ENCODE data around the gene TIAM2.

Gene TIAM2

GRCh38 chr6:155207223-155207622 lies 212.1 kb downstream of the TIAM2 start:
- Histone ChIP-seq H3K4me2 (ENCODE audit: insufficient read depth, low read length) (no peak overlapping the region), H3K36me3 (ENCODE audit: insufficient read depth, low read length) (no peaks in the 10 kb centered on the region), H3K27ac (ENCODE audit: low read length) (no peak overlapping the region), H3K9me3 (ENCODE audit: insufficient read depth, low read length, severe bottlenecking) (no peaks in the 10 kb centered on the region), H3K9ac (ENCODE audit: low read depth, low read length) (no peak overlapping the region), H3K27me3 (ENCODE audit: insufficient read depth, low read length, poor library complexity) (peaks cover 5% of the 10 kb centered on the region), H2AFZ (ENCODE audit: low read depth, low read length) (no peak overlapping the region), H3K4me3 (ENCODE audit: low read depth in 1 of 2, low read length in 2 of 2) (no peak overlapping the region), H3K79me2 (ENCODE audit: insufficient read depth, low read length) (no peaks in the 10 kb centered on the region), H3K4me1 (ENCODE audit: insufficient read depth, low read length) (no peaks in the 10 kb centered on the region), H4K20me1 (ENCODE audit: insufficient read depth, low read length) (no peaks in the 10 kb centered on the region)
- TF ChIP-seq CTCF (IDR thresholded peaks at IDR 0.05; ENCODE audit: borderline replicate concordance, extremely low read depth, low read length, poor library complexity, severe bottlenecking) (no peak), EZH2 (IDR thresholded peaks at IDR 0.05; ENCODE audit: borderline replicate concordance, low read depth, low read length, severe bottlenecking) (no peak)
- ATAC-seq (ENCODE audit: insufficient read depth, low read depth) (no peak), DNase-seq (no peak)

- Histone ChIP-seq H3K4me2 (ENCODE audit: insufficient read depth, low read length) (no peak overlapping the region), H2AFZ (ENCODE audit: low read depth, low read length) (no peak overlapping the region), H3K27me3 (ENCODE audit: insufficient read depth, low read length, poor library complexity) (peaks cover 2% of the 10 kb centered on the region), H3K4me3 (ENCODE audit: low read depth in 1 of 2, low read length in 2 of 2) (no peak overlapping the region), H3K9ac (ENCODE audit: low read depth, low read length) (no peak overlapping the region), H3K36me3 (ENCODE audit: insufficient read depth, low read length) (no peaks in the 10 kb centered on the region), H3K4me1 (ENCODE audit: insufficient read depth, low read length) (no peaks in the 10 kb centered on the region), H3K79me2 (ENCODE audit: insufficient read depth, low read length) (no peaks in the 10 kb centered on the region), H4K20me1 (ENCODE audit: insufficient read depth, low read length) (no peaks in the 10 kb centered on the region), H3K27ac (ENCODE audit: low read length) (no peak overlapping the region), H3K9me3 (ENCODE audit: insufficient read depth, low read length, severe bottlenecking) (no peaks in the 10 kb centered on the region)
- ATAC-seq (ENCODE audit: insufficient read depth, low read depth) (no peak), DNase-seq (no peak)
- TF ChIP-seq EZH2 (IDR thresholded peaks at IDR 0.05; ENCODE audit: borderline replicate concordance, low read depth, low read length, severe bottlenecking): no peak
- TF ChIP-seq CTCF (IDR thresholded peaks at IDR 0.05; ENCODE audit: borderline replicate concordance, extremely low read depth, low read length, poor library complexity, severe bottlenecking): no peak
Observed at GRCh38 chr6:155212106-155212505, 217.0 kb downstream of the TIAM2 start.

GRCh38 chr6:155212616-155213380 lies 217.7 kb downstream of the TIAM2 start:
- no peak overlapping the region for H2AFZ ChIP-seq (ENCODE audit: low read depth, low read length)
- no peak overlapping the region for H3K27ac ChIP-seq (ENCODE audit: low read length)
- no peak for DNase-seq
- no peaks in the 10 kb centered on the region for H3K79me2 ChIP-seq (ENCODE audit: insufficient read depth, low read length)
- no peaks in the 10 kb centered on the region for H3K4me1 ChIP-seq (ENCODE audit: insufficient read depth, low read length)
- no peak for ATAC-seq (ENCODE audit: insufficient read depth, low read depth)
- H4K20me1 ChIP-seq (ENCODE audit: insufficient read depth, low read length): no peaks in the 10 kb centered on the region
- H3K4me3 ChIP-seq (ENCODE audit: low read depth in 1 of 2, low read length in 2 of 2): no peak overlapping the region
- no peak overlapping the region for H3K4me2 ChIP-seq (ENCODE audit: insufficient read depth, low read length)
- no peaks in the 10 kb centered on the region for H3K27me3 ChIP-seq (ENCODE audit: insufficient read depth, low read length, poor library complexity)
- no peak for TF ChIP-seq CTCF (IDR thresholded peaks at IDR 0.05; ENCODE audit: borderline replicate concordance, extremely low read depth, low read length, poor library complexity, severe bottlenecking)
- no peak for TF ChIP-seq EZH2 (IDR thresholded peaks at IDR 0.05; ENCODE audit: borderline replicate concordance, low read depth, low read length, severe bottlenecking)
- H3K9me3 ChIP-seq (ENCODE audit: insufficient read depth, low read length, severe bottlenecking): no peaks in the 10 kb centered on the region
- no peak overlapping the region for H3K9ac ChIP-seq (ENCODE audit: low read depth, low read length)
- H3K36me3 ChIP-seq (ENCODE audit: insufficient read depth, low read length): no peaks in the 10 kb centered on the region

All from DND-41 (cell line).